Sigmoid colon (tissue), 7 donors: ENCODE measurements around the gene SAPCD2. TPM values are rescaled to one million over a fixed set of nuclear protein-coding genes. Genes with fewer than 3 reads are reported as not detected.

ENCODE experiments used
- DNase-seq: peaks from one replicate; pipeline ENCODE4 v3.0.0-alpha.2; 2019
- H3K27ac ChIP-seq, 4 donors: fragments of 200-600 bp; sonication (generic); one replicate each; pipeline ENCODE4 v1.5.1; 2016 to 2019; ENCODE audit warnings: mild to moderate bottlenecking in 1 of 4
- H3K27me3 ChIP-seq, 3 donors: fragments of 200-600 bp; sonication (generic); one replicate each; pipeline ENCODE4 v1.5.1; 2019; ENCODE audit warnings: mild to moderate bottlenecking in 1 of 3
- H3K36me3 ChIP-seq, 4 donors: fragments of 200-600 bp; sonication (generic); one replicate each; pipeline ENCODE4 v1.5.1; 2016 to 2019
- H3K4me1 ChIP-seq, 4 donors: fragments of 200-600 bp; sonication (generic); one replicate each; pipeline ENCODE4 v1.5.1; 2017 to 2019
- H3K4me3 ChIP-seq, 4 donors: fragments of 200-600 bp; sonication (generic); one replicate each; pipeline ENCODE4 v1.5.1; 2017 to 2019; ENCODE audit warnings: mild to moderate bottlenecking in 2 of 4, moderate library complexity in 1 of 4
- H3K9me3 ChIP-seq, 4 donors: fragments of 200-600 bp in 3 of 4; sonication (generic) in 3 of 4; one replicate each; pipeline versions ENCODE4 v1.5.1 to v1.6.1; 2013 to 2019
- CTCF ChIP-seq, 4 experiments: fragments of 450-650 bp in 3 of 4; fragments of 200-600 bp in 1 of 4; IDR thresholded peaks; one replicate each; pipeline ENCODE4 v1.5.1; 2016 to 2019; ENCODE audit warnings: antibody characterized with exemption in 4 of 4, mild to moderate bottlenecking in 3 of 4, moderate library complexity in 2 of 4
- EP300 ChIP-seq, 4 donors: sonication (generic); formaldehyde crosslinking; IDR thresholded peaks; one replicate each; pipeline ENCODE4 v1.6.1; 2017; ENCODE audit warnings: antibody characterized with exemption in 4 of 4
- POLR2A ChIP-seq, 2 donors: fragments of 450-650 bp; IDR thresholded peaks; one replicate each; pipeline ENCODE4 v1.6.1; 2016; ENCODE audit warnings: antibody characterized with exemption in 2 of 2, mild to moderate bottlenecking in 2 of 2, moderate library complexity in 2 of 2
- POLR2AphosphoS5 ChIP-seq, 4 donors: sonication (generic); formaldehyde crosslinking; IDR thresholded peaks; one replicate each; pipeline ENCODE4 v1.6.1; 2017; ENCODE audit warnings: antibody characterized with exemption in 4 of 4
- WGBS, 2 donors: extraction: QIAGEN DNeasy Blood & Tissue Kit; methylation state at CpG; one replicate each; pipeline ENCODE4 v1.1.7; 2013; 5-methylcytosine and 5-hydroxymethylcytosine counted together
- intact Hi-C: fragments of 100-400 bp; cut with DNase I; formaldehyde crosslinking; loops from one replicate; pipeline ENCODE4 v1.15.1; 2023
- polyA plus RNA-seq, 3 donors: library from polyadenylated mRNA; stranded (reverse); fragments of 200-250 nt; gene quantifications; one replicate each; pipeline ENCODE4 v1.2.3, GENCODE V29; 2013
- total RNA-seq, 4 donors: library from RNA; depleted of rRNA; stranded (reverse); fragments of >200 nt; gene quantifications; one replicate each; pipeline ENCODE4 v1.1.0, GENCODE V29; 2016
- donor health status: healthy with polysubstance abuse.
- donor health status: Bipolar disorder and iron deficiency.
- donor health status: healthy.

Gene SAPCD2
- total and polyA plus RNA-seq, 7 donors = 0.81 to 16.4 (median 3.7) TPM; not detected in 3

- no peaks in the 10 kb centered on the region for H3K27me3 ChIP-seq
- WGBS, 2 donors = 88 to 89% methylated on average over 14 of the region's 14 CpGs
- peaks cover 19 to 89% (median 57%) of the 10 kb centered on the region in 4 donors for H3K36me3 ChIP-seq
- H3K9me3 ChIP-seq = no peaks in the 10 kb centered on the region
- H3K4me3 ChIP-seq = no peak overlapping the region
- no peaks in the 10 kb centered on the region for H3K4me1 ChIP-seq
- intact Hi-C loops = no loop called here
- TF ChIP-seq POLR2A (IDR thresholded peaks at IDR 0.05) (no peak), EP300 (IDR thresholded peaks at IDR 0.05) (no peak), POLR2AphosphoS5 (IDR thresholded peaks at IDR 0.05) (no peak), CTCF (IDR thresholded peaks at IDR 0.05) (no peak)
- no peak for DNase-seq
- no peak overlapping the region for H3K27ac ChIP-seq
Measured at GRCh38 chr9:137099231-137099630, 28.9 kb upstream of the SAPCD2 start.

- H3K4me1 ChIP-seq = no peaks in the 10 kb centered on the region
- no peaks in the 10 kb centered on the region for H3K9me3 ChIP-seq
- intact Hi-C loops = no loop called here
- H3K4me3 ChIP-seq = no peak overlapping the region
- H3K36me3 ChIP-seq = peaks cover 19 to 87% (median 49%) of the 10 kb centered on the region in 4 donors
- 93 to 94% methylated on average over 20 of the region's 20 CpGs for WGBS, 2 donors
- H3K27me3 ChIP-seq = no peaks in the 10 kb centered on the region
- no peak for TF ChIP-seq CTCF (IDR thresholded peaks at IDR 0.05)
- no peak for TF ChIP-seq EP300 (IDR thresholded peaks at IDR 0.05)
- no peak for TF ChIP-seq POLR2A (IDR thresholded peaks at IDR 0.05)
- no peak for TF ChIP-seq POLR2AphosphoS5 (IDR thresholded peaks at IDR 0.05)
- H3K27ac ChIP-seq = no peak overlapping the region
- no peak for DNase-seq
Measured at GRCh38 chr9:137097761-137098462, 27.6 kb upstream of the SAPCD2 start.

DNA sequence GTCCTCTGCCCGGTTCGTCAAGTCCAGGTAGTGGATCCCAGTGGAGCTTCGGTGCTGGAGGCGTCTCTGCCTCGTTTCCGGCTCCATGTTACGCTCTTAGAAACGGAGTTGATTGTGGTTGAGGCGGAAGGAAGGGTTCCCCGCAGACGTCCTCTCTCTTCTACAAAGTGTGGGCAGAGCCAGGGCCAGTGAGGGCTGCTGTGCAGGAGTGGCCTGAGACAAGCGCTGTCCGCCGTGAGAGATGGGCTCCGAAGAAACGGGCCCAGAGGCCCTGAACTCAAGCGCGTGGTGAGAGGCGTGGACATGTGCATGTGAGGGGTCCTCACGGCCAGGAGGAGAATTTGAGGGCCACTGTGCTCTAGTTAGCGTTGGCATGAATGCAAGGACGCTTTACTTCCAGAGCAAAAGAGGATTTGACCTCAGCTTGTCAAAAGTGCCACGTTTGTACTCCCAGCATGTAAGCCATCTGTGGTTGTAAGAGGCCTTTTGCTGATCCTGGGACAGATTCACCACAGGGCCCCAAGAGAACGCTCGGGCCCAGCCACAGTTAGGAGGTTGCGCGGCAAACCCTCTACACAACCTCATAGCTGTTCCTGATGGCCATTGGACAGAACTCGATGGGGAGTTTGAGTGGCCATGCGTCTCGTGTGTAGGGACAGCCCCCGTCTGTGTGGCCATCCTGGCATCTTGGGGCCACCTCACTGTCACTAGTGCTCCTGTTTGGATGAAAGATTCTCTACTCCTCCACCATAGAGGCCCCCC lies 26.6 kb upstream of the SAPCD2 start:
- no peak for TF ChIP-seq CTCF (IDR thresholded peaks at IDR 0.05)
- TF ChIP-seq POLR2A (IDR thresholded peaks at IDR 0.05) = no peak
- no peak for TF ChIP-seq POLR2AphosphoS5 (IDR thresholded peaks at IDR 0.05)
- TF ChIP-seq EP300 (IDR thresholded peaks at IDR 0.05) = no peak
- no peaks in the 10 kb centered on the region for H3K27me3 ChIP-seq
- DNase-seq = no peak
- no peaks in the 10 kb centered on the region for H3K4me1 ChIP-seq
- intact Hi-C loops = no loop called here
- 94 to 96% methylated on average over 31 of the region's 31 CpGs for WGBS, 2 donors
- no peaks in the 10 kb centered on the region for H3K9me3 ChIP-seq
- no peak overlapping the region for H3K4me3 ChIP-seq
- H3K36me3 ChIP-seq = peaks cover 19 to 86% (median 40%) of the 10 kb centered on the region in 4 donors
- no peak overlapping the region for H3K27ac ChIP-seq

DNA sequence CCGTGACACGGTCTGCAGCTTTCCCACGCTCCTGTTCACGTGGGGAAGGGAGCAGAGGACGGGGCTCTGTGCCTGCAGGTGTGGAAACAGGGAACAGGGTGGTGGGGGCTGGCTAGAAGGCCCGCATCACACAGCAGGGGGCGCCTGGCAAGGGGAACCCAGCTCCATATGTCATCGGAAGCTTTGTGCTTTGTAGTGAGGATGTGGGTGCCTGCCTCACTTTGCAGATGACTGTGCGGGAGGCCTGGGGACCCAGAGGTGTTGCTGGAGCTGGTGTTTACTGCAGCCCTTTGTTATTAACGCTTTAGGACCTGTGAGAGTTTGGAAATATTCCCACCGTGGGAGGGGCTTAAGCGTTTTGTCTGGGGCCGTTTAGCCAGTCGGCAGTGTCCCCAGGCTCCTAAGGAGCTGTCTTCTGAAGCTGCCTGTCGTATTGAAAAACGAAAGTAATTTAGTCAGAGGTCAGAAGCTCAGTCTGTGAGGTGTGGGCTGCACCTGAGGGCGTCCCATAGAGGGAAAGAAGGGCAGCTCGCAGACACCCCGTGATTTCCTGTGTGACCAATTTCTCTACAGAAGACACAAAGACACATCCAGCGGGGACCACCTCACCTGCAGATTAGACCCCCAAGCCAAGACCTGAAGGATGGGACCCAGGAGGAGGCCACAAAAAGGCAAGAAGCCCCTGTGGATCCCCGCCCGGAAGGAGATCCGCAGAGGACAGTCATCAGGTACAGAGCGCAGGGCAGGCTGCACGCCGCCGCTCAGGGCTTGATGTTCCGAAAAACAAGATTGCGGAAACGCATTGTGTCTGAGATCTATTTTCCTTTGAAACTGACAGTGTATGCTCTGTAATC lies 25.5 kb upstream of the SAPCD2 start:
- no peaks in the 10 kb centered on the region for H3K9me3 ChIP-seq
- no peak for TF ChIP-seq POLR2AphosphoS5 (IDR thresholded peaks at IDR 0.05)
- no peak for TF ChIP-seq POLR2A (IDR thresholded peaks at IDR 0.05)
- TF ChIP-seq CTCF (IDR thresholded peaks at IDR 0.05) = no peak
- no peak for TF ChIP-seq EP300 (IDR thresholded peaks at IDR 0.05)
- intact Hi-C loops = no loop called here
- 69 to 77% methylated on average over 30 of the region's 30 CpGs for WGBS, 2 donors
- no peak overlapping the region for H3K27ac ChIP-seq
- H3K36me3 ChIP-seq = peaks cover 19 to 83% (median 30%) of the 10 kb centered on the region in 4 donors
- H3K4me3 ChIP-seq = no peak overlapping the region
- no peak for DNase-seq
- no peaks in the 10 kb centered on the region for H3K4me1 ChIP-seq
- no peaks in the 10 kb centered on the region for H3K27me3 ChIP-seq
